MCF 10A (cell line): ENCODE results near the gene CDK14. TPM values are rescaled to one million over a fixed set of nuclear protein-coding genes. Genes with fewer than 3 reads are reported as not detected.
A peak's percentile ranks its signal among the peaks of the same experiment; 100 is the strongest.
"Not testable (repeated sequence)": the region's sequence is repeated elsewhere in the genome, so short reads cannot be mapped to it uniquely, and the experiment has no call there.

ENCODE experiments used
- BruUV-seq: library from RNA; stranded (reverse); fragments of 400-500 nt; replicated peaks from 2 replicates; lab custom pipeline; 2021; lab: Mats Ljungman, UMichigan
- CTCF ChIA-PET: fragments of 300-600 bp; sonication (Branson Sonifier 250); formaldehyde crosslinking; extraction: SDS; loops from one replicate; lab custom pipeline; 2021; ENCODE audit warnings: antibody characterized with exemption, inconsistent platforms; lab: Yijun Ruan, JAX
- POLR2A ChIA-PET: fragments of 300-600, 350-650 bp; sonication (Branson Sonifier 250); formaldehyde crosslinking; extraction: SDS; loops from one replicate; lab custom pipeline; 2020; ENCODE audit warnings: antibody characterized with exemption, inconsistent platforms; lab: Yijun Ruan, JAX
- DNase-seq: peaks from one replicate; pipeline ENCODE4 v3.0.0-alpha.2; 2018; ENCODE audit not compliant: unreplicated experiment
- H3K27ac Mint-ChIP-seq: one replicate; pipeline ENCODE4 v1.8.0; 2022; ENCODE audit warnings: mild to moderate bottlenecking, low read depth, mixed read lengths; ENCODE audit not compliant: unreplicated experiment
- H3K27me3 Mint-ChIP-seq: one replicate; pipeline ENCODE4 v1.8.0; 2022; ENCODE audit warnings: mixed read lengths; ENCODE audit not compliant: insufficient read depth, unreplicated experiment
- H3K36me3 Mint-ChIP-seq: one replicate; pipeline ENCODE4 v1.8.0; 2022; ENCODE audit warnings: mild to moderate bottlenecking, moderate library complexity, mixed read lengths; ENCODE audit not compliant: insufficient read depth, unreplicated experiment
- H3K4me1 Mint-ChIP-seq: one replicate; pipeline ENCODE4 v1.8.0; 2022; ENCODE audit warnings: mixed read lengths; ENCODE audit not compliant: insufficient read depth, unreplicated experiment
- H3K4me3 Mint-ChIP-seq: one replicate; pipeline ENCODE4 v1.8.0; 2022; ENCODE audit warnings: mild to moderate bottlenecking, moderate library complexity, mixed read lengths; ENCODE audit not compliant: unreplicated experiment
- H3K9me3 Mint-ChIP-seq: one replicate; pipeline ENCODE4 v1.8.0; 2022; ENCODE audit warnings: mixed read lengths; ENCODE audit not compliant: unreplicated experiment
- CTCF ChIP-seq: fragments of 200-600 bp; IDR thresholded peaks from one replicate; pipeline ENCODE4 v1.8.0; 2022; ENCODE audit warnings: antibody characterized with exemption, mild to moderate bottlenecking; ENCODE audit not compliant: unreplicated experiment
- intact Hi-C: fragments of 100-400 bp; cut with micrococcal nuclease; formaldehyde crosslinking; loops from 2 replicates; pipeline ENCODE4 v1.14.1; 2022
- total RNA-seq: library from RNA; stranded (reverse); gene quantifications from 2 replicates; pipeline ENCODE4 v1.2.3, GENCODE V29; 2022

Gene CDK14
- total RNA-seq, 1 experiment from 2014 or later: 32.0 TPM

GRCh38 chr7:90626013-90626412 lies 29.9 kb downstream of the CDK14 start:
- intact Hi-C loops: no loop called here

GRCh38 chr7:90629297-90629918 lies 33.3 kb downstream of the CDK14 start:
- ChIA-PET POLR2A (interaction anchor here (0.8 to 3.0 kb wide), 3 partner anchors 33 to 174 kb away, joined by 3 to 26 read pairs (median 6); partner anchors contain the start of gene CDK14), CTCF (interaction anchor here (0.6 to 9.3 kb wide), 48 partner anchors 9 to 660 kb away, joined by 3 to 118 read pairs (median 4); partner anchors contain the start of gene CDK14)
- peak; percentile 51 for TF ChIP-seq CTCF
- Mint-ChIP-seq H3K4me3 (no peak overlapping the region), H3K4me1 (peaks cover 21% of the 10 kb centered on the region), H3K9me3 (no peaks in the 10 kb centered on the region), H3K27me3 (no peaks in the 10 kb centered on the region), H3K36me3 (no peaks in the 10 kb centered on the region), H3K27ac (no peak overlapping the region)
- intact Hi-C loops: loop anchor here (1.0 kb wide), 4 partner anchors 32 to 405 kb away; no protein-coding TSS in a partner anchor
- BruUV-seq: no TSS peak
- peak; percentile 77 for DNase-seq

More at GRCh38 chr7:90626013-90626412, 29.9 kb downstream of the CDK14 start:
- H3K27me3 Mint-ChIP-seq: no peaks in the 10 kb centered on the region
- peak overlapping the region; percentile 38 for H3K4me3 Mint-ChIP-seq
- H3K4me1 Mint-ChIP-seq: peaks cover 44% of the 10 kb centered on the region
- ChIA-PET CTCF (interaction anchor here (0.7 to 9.3 kb wide), 8 partner anchors 19 to 408 kb away, joined by 3 to 118 read pairs (median 5); partner anchors contain the start of gene CDK14), POLR2A (interaction anchor here (0.5 to 10.5 kb wide), 7 partner anchors 18 to 1820 kb away, joined by 3 to 120 read pairs (median 7); partner anchors contain the start of gene CDK14)
- peak; percentile 38 for DNase-seq
- no TSS peak for BruUV-seq
- peak overlapping the region; percentile 90 for H3K27ac Mint-ChIP-seq
- H3K36me3 Mint-ChIP-seq: no peaks in the 10 kb centered on the region
- H3K9me3 Mint-ChIP-seq: no peaks in the 10 kb centered on the region
- TF ChIP-seq CTCF: no peak

GRCh38 chr7:90631502-90631901 lies 35.4 kb downstream of the CDK14 start:
- peaks cover 7% of the 10 kb centered on the region for H3K4me1 Mint-ChIP-seq
- no peaks in the 10 kb centered on the region for H3K27me3 Mint-ChIP-seq
- no peak for DNase-seq
- CTCF ChIA-PET: interaction anchor here (0.7 to 9.3 kb wide), 7 partner anchors 15 to 404 kb away, joined by 3 to 118 read pairs (median 4); no protein-coding TSS in a partner anchor
- BruUV-seq: no TSS peak
- H3K9me3 Mint-ChIP-seq: no peaks in the 10 kb centered on the region
- peak overlapping the region; percentile 3 for H3K27ac Mint-ChIP-seq
- H3K36me3 Mint-ChIP-seq: no peaks in the 10 kb centered on the region
- H3K4me3 Mint-ChIP-seq: no peak overlapping the region
- intact Hi-C loops: no loop called here
- POLR2A ChIA-PET: interaction anchor here (0.6 to 1.2 kb wide), 3 partner anchors 34 to 79 kb away, joined by 3 to 5 read pairs (median 3); partner anchors contain the start of gene CDK14
- no peak for TF ChIP-seq CTCF

GRCh38 chr7:90639683-90640082 lies 43.6 kb downstream of the CDK14 start:
- H3K4me1 Mint-ChIP-seq, CTCF ChIA-PET, H3K36me3 Mint-ChIP-seq, intact Hi-C loops, H3K27me3 Mint-ChIP-seq, DNase-seq, H3K27ac Mint-ChIP-seq, POLR2A ChIA-PET, BruUV-seq, H3K4me3 Mint-ChIP-seq, H3K9me3 Mint-ChIP-seq: not testable (repeated sequence)
